ENCODE results near the gene ABI2. TPM values are rescaled to one million over a fixed set of nuclear protein-coding genes. Genes with fewer than 3 reads are reported as not detected.
"Not testable (repeated sequence)": the region's sequence is repeated elsewhere in the genome, so short reads cannot be mapped to it uniquely, and the experiment has no call there.

ABI2 gene
- total RNA-seq, 4 donors from 2014 or later, result 6.0 to 22.1 (median 10.4) TPM

DNA sequence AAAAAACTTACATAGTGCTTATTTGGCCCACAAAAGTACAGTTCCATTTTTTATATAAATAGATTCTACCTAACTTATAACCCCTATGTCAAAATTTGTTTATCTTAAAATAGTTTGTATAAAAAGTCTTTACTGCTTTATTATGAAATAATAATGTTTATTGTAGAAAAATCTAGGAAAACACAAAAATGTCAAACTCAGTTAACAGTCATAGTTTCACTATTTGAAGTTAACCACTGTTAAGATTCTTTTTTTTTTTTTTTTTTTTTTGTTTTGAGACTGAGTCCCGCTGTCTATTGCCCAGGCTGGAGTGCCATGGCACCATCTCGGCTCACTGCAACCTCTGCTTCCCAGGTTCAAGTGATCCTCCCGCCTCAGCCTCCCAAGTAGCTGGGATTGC is 26.5 kb upstream of the ABI2 start:
- WGBS, 2 donors, result 93 to 95% methylated on average over 3 of the region's 3 CpGs
- Histone ChIP-seq H3K36me3 (peaks cover 4 to 64% (median 5%) of the 10 kb centered on the region in 3 donors), H3K9me3 (no peaks in the 10 kb centered on the region), H3K4me3 (no peak overlapping the region), H3K4me1 (no peaks in the 10 kb centered on the region), H3K27me3 (no peaks in the 10 kb centered on the region), H3K27ac (no peak overlapping the region)
- TF ChIP-seq POLR2A (IDR thresholded peaks at IDR 0.05), result no peak
- TF ChIP-seq, protein P1, sequence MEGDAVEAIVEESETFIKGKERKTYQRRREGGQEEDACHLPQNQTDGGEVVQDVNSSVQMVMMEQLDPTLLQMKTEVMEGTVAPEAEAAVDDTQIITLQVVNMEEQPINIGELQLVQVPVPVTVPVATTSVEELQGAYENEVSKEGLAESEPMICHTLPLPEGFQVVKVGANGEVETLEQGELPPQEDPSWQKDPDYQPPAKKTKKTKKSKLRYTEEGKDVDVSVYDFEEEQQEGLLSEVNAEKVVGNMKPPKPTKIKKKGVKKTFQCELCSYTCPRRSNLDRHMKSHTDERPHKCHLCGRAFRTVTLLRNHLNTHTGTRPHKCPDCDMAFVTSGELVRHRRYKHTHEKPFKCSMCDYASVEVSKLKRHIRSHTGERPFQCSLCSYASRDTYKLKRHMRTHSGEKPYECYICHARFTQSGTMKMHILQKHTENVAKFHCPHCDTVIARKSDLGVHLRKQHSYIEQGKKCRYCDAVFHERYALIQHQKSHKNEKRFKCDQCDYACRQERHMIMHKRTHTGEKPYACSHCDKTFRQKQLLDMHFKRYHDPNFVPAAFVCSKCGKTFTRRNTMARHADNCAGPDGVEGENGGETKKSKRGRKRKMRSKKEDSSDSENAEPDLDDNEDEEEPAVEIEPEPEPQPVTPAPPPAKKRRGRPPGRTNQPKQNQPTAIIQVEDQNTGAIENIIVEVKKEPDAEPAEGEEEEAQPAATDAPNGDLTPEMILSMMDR (IDR thresholded peaks at IDR 0.05), result no peak
- no peak for DNase-seq
- intact Hi-C loops (cut with DNase I), result no loop called here

DNA sequence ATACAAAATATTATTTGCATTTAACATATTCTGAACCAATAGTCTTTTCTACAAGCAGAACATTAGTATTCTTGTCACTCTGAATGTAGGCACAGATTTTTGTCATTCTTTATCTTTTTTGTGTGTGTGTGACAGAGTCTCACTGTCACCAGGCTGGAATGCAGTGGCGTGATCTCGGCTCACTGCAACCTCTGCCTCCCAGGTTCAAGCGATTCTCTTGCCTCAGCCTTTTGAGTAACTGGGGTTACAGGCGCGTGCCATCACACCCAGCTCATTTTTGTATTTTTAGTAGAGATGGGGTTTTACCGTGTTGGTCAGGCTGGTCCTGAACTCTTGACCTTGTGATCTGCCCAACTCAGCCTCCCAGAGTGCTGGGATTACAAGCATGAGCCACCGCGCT is 25.6 kb upstream of the ABI2 start:
- WGBS, 2 donors, result 96 to 97% methylated on average over 8 of the region's 8 CpGs
- H3K27ac ChIP-seq; DNase-seq; H3K9me3 ChIP-seq; H3K4me3 ChIP-seq; intact Hi-C loops (cut with DNase I); H3K4me1 ChIP-seq; H3K27me3 ChIP-seq: not testable (repeated sequence)
- peaks cover 4 to 64% (median 5%) of the 10 kb centered on the region in 3 donors for H3K36me3 ChIP-seq

DNA sequence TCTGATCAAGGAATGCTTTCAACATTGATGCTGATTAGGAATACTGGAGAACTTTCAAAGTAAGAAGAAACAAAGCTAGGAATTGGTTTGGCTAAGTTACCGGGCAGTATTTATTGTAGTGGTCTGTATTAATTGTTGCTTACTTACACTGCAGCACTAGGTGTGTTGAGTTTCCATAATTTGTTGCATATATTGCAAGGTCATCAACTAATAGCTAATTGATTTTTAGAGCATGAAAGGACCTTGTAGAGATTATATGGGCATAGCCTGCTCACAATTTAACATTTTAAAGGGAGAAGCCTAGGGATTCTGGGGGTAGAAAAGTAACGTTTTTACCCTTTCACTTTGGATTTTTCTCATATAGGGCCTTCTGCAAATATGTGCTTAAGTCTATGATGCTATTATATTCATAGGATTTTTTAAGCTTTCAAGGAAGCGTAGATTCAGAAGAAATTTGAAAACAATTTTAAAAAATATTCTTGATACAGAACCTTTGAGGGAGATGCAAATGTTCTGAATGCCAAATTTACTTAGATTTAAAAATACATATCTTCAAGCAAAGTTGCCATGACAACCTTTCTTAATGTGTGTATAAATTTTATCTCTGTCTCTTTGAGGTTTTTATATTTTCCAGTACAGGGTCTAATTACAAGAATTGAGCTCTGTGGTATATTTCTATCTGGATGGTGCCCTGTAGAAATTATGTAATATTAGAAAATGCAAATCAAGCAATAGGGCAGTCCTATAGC is 17.3 kb upstream of the ABI2 start:
- Histone ChIP-seq H3K27me3 (no peaks in the 10 kb centered on the region), H3K9me3 (no peaks in the 10 kb centered on the region), H3K27ac (no peak overlapping the region), H3K4me3 (no peak overlapping the region), H3K36me3 (peaks cover 0 to 30% (median 0%) of the 10 kb centered on the region in 3 donors), H3K4me1 (no peaks in the 10 kb centered on the region)
- TF ChIP-seq POLR2A (IDR thresholded peaks at IDR 0.05), result no peak
- TF ChIP-seq, protein P1 (IDR thresholded peaks at IDR 0.05), result no peak
- 85 to 88% methylated on average over 3 of the region's 3 CpGs for WGBS, 2 donors
- DNase-seq, result no peak
- intact Hi-C loops (cut with DNase I), result no loop called here

DNA sequence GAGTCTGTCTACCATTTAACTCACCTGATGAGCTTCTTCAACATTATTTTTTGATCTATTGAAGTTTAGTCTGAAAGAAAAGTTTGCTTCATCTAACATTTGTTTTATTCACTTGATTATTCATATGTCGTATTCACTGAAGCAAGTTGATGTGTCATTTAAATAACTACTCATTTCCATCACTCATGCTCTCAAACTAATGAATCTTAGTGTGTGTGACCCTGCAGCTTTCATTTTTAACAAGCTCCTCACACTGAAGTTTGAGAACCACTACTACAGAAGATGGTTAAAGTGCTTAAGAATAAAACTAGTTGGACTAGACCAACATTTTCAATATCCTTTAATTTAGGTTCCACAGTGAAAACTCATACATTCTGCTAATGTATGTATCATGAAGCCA is 1.8 kb upstream of the ABI2 start:
- H3K9me3 ChIP-seq, result no peaks in the 10 kb centered on the region
- H3K27me3 ChIP-seq, result no peaks in the 10 kb centered on the region
- no peak for TF ChIP-seq POLR2A (IDR thresholded peaks at IDR 0.05)
- TF ChIP-seq, protein P1 (IDR thresholded peaks at IDR 0.05), result no peak
- no peak overlapping the region for H3K27ac ChIP-seq
- intact Hi-C loops (cut with DNase I), result no loop called here
- DNase-seq, result no peak
- H3K36me3 ChIP-seq, result no peaks in the 10 kb centered on the region
- peaks cover 0 to 27% (median 19%) of the 10 kb centered on the region in 3 donors for H3K4me1 ChIP-seq
- no peak overlapping the region for H3K4me3 ChIP-seq
- 65 to 70% methylated on average over 1 of the region's 1 CpG for WGBS, 2 donors

DNA sequence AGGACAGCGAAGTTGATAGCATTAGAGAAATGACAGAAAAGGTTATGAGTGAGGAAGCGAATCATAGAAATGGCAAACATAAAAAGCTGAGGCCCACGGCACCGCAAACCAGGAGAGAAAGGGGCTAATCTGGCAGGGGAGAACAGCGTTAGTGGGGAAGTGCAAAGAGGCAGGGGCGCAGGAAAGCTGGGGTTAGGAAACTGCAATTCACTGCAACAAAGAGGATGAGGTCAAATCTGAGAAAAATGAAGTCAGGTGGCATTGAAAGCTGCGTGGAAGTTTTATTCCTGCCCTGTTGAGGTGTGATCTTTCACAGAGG is 653 bp upstream of the ABI2 start:
- WGBS, 2 donors, result 9 to 16% methylated on average over 7 of the region's 7 CpGs

More for the DNA sequence above, 653 bp upstream of the ABI2 start:
- H3K4me1 ChIP-seq, result peaks cover 0 to 27% (median 19%) of the 10 kb centered on the region in 3 donors
- peak overlapping the region; percentile 65 to 97 (median 79) for H3K4me3 ChIP-seq
- no peaks in the 10 kb centered on the region for H3K36me3 ChIP-seq
- no peaks in the 10 kb centered on the region for H3K27me3 ChIP-seq
- DNase-seq, result no peak
- intact Hi-C loops (cut with DNase I), result no loop called here
- H3K9me3 ChIP-seq, result no peaks in the 10 kb centered on the region
- peak overlapping the region; percentile 69 to 89 (median 80) for H3K27ac ChIP-seq
- TF ChIP-seq POLR2A (IDR thresholded peaks at IDR 0.05), result no peak
- TF ChIP-seq, protein P1 (IDR thresholded peaks at IDR 0.05), result no peak

Data from esophagus squamous epithelium (tissue), 5 donors.